GM12873 (cell line): ENCODE data around the gene PRKACA.

ENCODE experiments used
- CTCF ChIP-seq: IDR thresholded peaks from 2 replicates; pipeline ENCODE4 v1.5.1; 2012; ENCODE audit warnings: low read depth, mild to moderate bottlenecking, moderate library complexity, low read length, control low read depth; ENCODE audit not compliant: insufficient read depth; ENCODE audit errors: missing control alignments

The PRKACA gene

GRCh38 chr19:14051980-14052379 is 65.6 kb downstream of the PRKACA start:
- TF ChIP-seq CTCF, result no peak

- no peak for TF ChIP-seq CTCF
These were observed 67.0 kb downstream of the PRKACA start for GRCh38 chr19:14050512-14050911.

GRCh38 chr19:14048443-14049153 is 69.0 kb downstream of the PRKACA start:
- TF ChIP-seq CTCF, result peak; percentile 99

GRCh38 chr19:14042659-14043608 is 74.6 kb downstream of the PRKACA start:
- peak; percentile 66 for TF ChIP-seq CTCF
